ENCODE data around the gene LMAN1L.

- TF ChIP-seq CTCF (IDR thresholded peaks at IDR 0.05) (no peak), POLR2A (IDR thresholded peaks at IDR 0.05) (no peak)
Measured at GRCh38 chr15:74835312-74835823, 22.7 kb downstream of the LMAN1L start.
